KMS-11 (cell line): ENCODE measurements around the gene DIP2C.

Source experiments
- H2AFZ ChIP-seq: fragments of 200-600 bp; sonication (generic); 2 replicates; pipeline ENCODE4 v1.6.1; 2016; ENCODE audit warnings: antibody characterized with exemption, mixed run types, low read depth
- H3K27ac ChIP-seq: fragments of 200-600 bp; sonication (generic); 2 replicates; pipeline ENCODE4 v1.6.1; 2016; ENCODE audit warnings: mild to moderate bottlenecking, mixed run types
- H3K27me3 ChIP-seq: fragments of 200-600 bp; sonication (generic); 2 replicates; pipeline ENCODE4 v1.6.1; 2017; ENCODE audit warnings: mild to moderate bottlenecking, low read depth, mixed run types, moderate library complexity; ENCODE audit not compliant: insufficient read depth
- H3K36me3 ChIP-seq: fragments of 200-600 bp; sonication (generic); 2 replicates; pipeline ENCODE4 v1.6.1; 2017; ENCODE audit warnings: mild to moderate bottlenecking, mixed run types; ENCODE audit not compliant: insufficient read depth
- H3K4me1 ChIP-seq: fragments of 200-600 bp; sonication (generic); 2 replicates; pipeline ENCODE4 v1.6.1; 2016; ENCODE audit warnings: mild to moderate bottlenecking, low read depth, mixed run types; ENCODE audit not compliant: poor library complexity, severe bottlenecking
- H3K4me2 ChIP-seq: fragments of 200-600 bp; sonication (generic); 2 replicates; pipeline ENCODE4 v1.7.0; 2016; ENCODE audit warnings: mild to moderate bottlenecking, mixed run types
- H3K4me3 ChIP-seq: fragments of 200-600 bp; sonication (generic); IDR thresholded peaks from 2 replicates; pipeline ENCODE4 v1.6.1; 2017; ENCODE audit warnings: low read depth, low read length, mixed read lengths; ENCODE audit not compliant: insufficient read depth
- H3K79me2 ChIP-seq: fragments of 200-600 bp; sonication (generic); 2 replicates; pipeline ENCODE4 v1.6.1; 2016; ENCODE audit warnings: low read depth, mixed run types; ENCODE audit not compliant: insufficient read depth
- H3K9ac ChIP-seq: fragments of 200-600 bp; sonication (generic); 2 replicates; pipeline ENCODE4 v1.6.1; 2016; ENCODE audit warnings: mild to moderate bottlenecking, mixed run types
- H4K20me1 ChIP-seq: fragments of 200-600 bp; sonication (generic); 2 replicates; pipeline ENCODE4 v1.6.1; 2016; ENCODE audit warnings: mild to moderate bottlenecking, mixed run types; ENCODE audit not compliant: insufficient read depth
- CTCF ChIP-seq: fragments of 200-600 bp; sonication (generic); conservative IDR thresholded peaks from 2 replicates; pipeline ENCODE4 v1.6.1; 2017; ENCODE audit warnings: low read depth, mild to moderate bottlenecking, antibody characterized with exemption, low read length, moderate library complexity, mixed read lengths

The DIP2C gene

GRCh38 chr10:389261-389790, 300.1 kb downstream of the DIP2C start:
- Histone ChIP-seq H3K79me2 (no peaks in the 10 kb centered on the region), H3K4me3 (no peak overlapping the region), H3K27ac (no peak overlapping the region), H3K9ac (no peak overlapping the region), H3K4me1 (no peaks in the 10 kb centered on the region), H3K27me3 (no peaks in the 10 kb centered on the region), H3K4me2 (no peak overlapping the region), H3K36me3 (peaks cover 10% of the 10 kb centered on the region; the same call in 1 of the 2 replicates), H4K20me1 (no peaks in the 10 kb centered on the region), H2AFZ (no peak overlapping the region)
- TF ChIP-seq CTCF, result no peak

- H2AFZ ChIP-seq, result no peak overlapping the region
- H3K27ac ChIP-seq, result no peak overlapping the region
- H3K36me3 ChIP-seq, result peaks cover 10% of the 10 kb centered on the region; the same call in 1 of the 2 replicates
- H3K4me3 ChIP-seq, result no peak overlapping the region
- no peaks in the 10 kb centered on the region for H3K27me3 ChIP-seq
- H3K9ac ChIP-seq, result no peak overlapping the region
- H3K4me2 ChIP-seq, result no peak overlapping the region
- TF ChIP-seq CTCF, result no peak
- no peaks in the 10 kb centered on the region for H4K20me1 ChIP-seq
- H3K4me1 ChIP-seq, result no peaks in the 10 kb centered on the region
- H3K79me2 ChIP-seq, result no peaks in the 10 kb centered on the region
Observed at GRCh38 chr10:388661-389045, 300.8 kb downstream of the DIP2C start.

GRCh38 chr10:387909-388660, 301.4 kb downstream of the DIP2C start:
- Histone ChIP-seq H3K4me3 (no peak overlapping the region), H3K36me3 (peaks cover 10% of the 10 kb centered on the region; the same call in 1 of the 2 replicates), H3K9ac (no peak overlapping the region), H3K27me3 (no peaks in the 10 kb centered on the region), H4K20me1 (no peaks in the 10 kb centered on the region), H3K4me2 (no peak overlapping the region), H3K4me1 (no peaks in the 10 kb centered on the region), H2AFZ (no peak overlapping the region), H3K79me2 (no peaks in the 10 kb centered on the region), H3K27ac (no peak overlapping the region)
- TF ChIP-seq CTCF, result no peak

GRCh38 chr10:387593-387891, 301.9 kb downstream of the DIP2C start:
- no peak overlapping the region for H2AFZ ChIP-seq
- no peaks in the 10 kb centered on the region for H3K27me3 ChIP-seq
- H3K36me3 ChIP-seq, result peaks cover 10% of the 10 kb centered on the region; the same call in 1 of the 2 replicates
- no peak overlapping the region for H3K4me3 ChIP-seq
- no peaks in the 10 kb centered on the region for H3K4me1 ChIP-seq
- H3K9ac ChIP-seq, result no peak overlapping the region
- H3K79me2 ChIP-seq, result no peaks in the 10 kb centered on the region
- no peak overlapping the region for H3K27ac ChIP-seq
- TF ChIP-seq CTCF, result no peak
- H3K4me2 ChIP-seq, result no peak overlapping the region
- no peaks in the 10 kb centered on the region for H4K20me1 ChIP-seq
